Endometrium (tissue), 2 donors: ENCODE measurements around the gene CC2D1A.

Experiments
- FAIRE-seq: peaks from 2 replicates; lab custom pipeline; 2012; peaks lifted over from hg19 to GRCh38; lab: Jason Lieb, UNC
- donor health status: control.
- donor health status: control.

Gene CC2D1A

GRCh38 chr19:13877303-13877702 is 28.7 kb upstream of the CC2D1A start:
- no peak for FAIRE-seq

- peak; percentile 87 for FAIRE-seq
Measured at GRCh38 chr19:13880059-13881043, 25.6 kb upstream of the CC2D1A start.

- FAIRE-seq: no peak
Measured at GRCh38 chr19:13881251-13881691, 24.7 kb upstream of the CC2D1A start.

GRCh38 chr19:13881692-13882418 is 24.1 kb upstream of the CC2D1A start:
- no peak for FAIRE-seq

GRCh38 chr19:13882419-13882795 is 23.6 kb upstream of the CC2D1A start:
- FAIRE-seq: no peak

GRCh38 chr19:13882836-13883235 is 23.2 kb upstream of the CC2D1A start:
- no peak for FAIRE-seq

- FAIRE-seq: no peak
Measured at GRCh38 chr19:13883516-13884064, 22.4 kb upstream of the CC2D1A start.

- FAIRE-seq: no peak
Measured at GRCh38 chr19:13884726-13885591, 21.0 kb upstream of the CC2D1A start.

- FAIRE-seq: no peak
Measured at GRCh38 chr19:13885826-13886365, 20.1 kb upstream of the CC2D1A start.

GRCh38 chr19:13887018-13887436 is 19.0 kb upstream of the CC2D1A start:
- FAIRE-seq: no peak

- FAIRE-seq: no peak
Measured at GRCh38 chr19:13887517-13887916, 18.5 kb upstream of the CC2D1A start.

GRCh38 chr19:13888281-13888680 is 17.7 kb upstream of the CC2D1A start:
- FAIRE-seq: no peak

GRCh38 chr19:13890136-13890535 is 15.9 kb upstream of the CC2D1A start:
- FAIRE-seq: no peak

GRCh38 chr19:13892870-13893269 is 13.1 kb upstream of the CC2D1A start:
- no peak for FAIRE-seq

- FAIRE-seq: no peak
Measured at GRCh38 chr19:13894552-13894951, 11.4 kb upstream of the CC2D1A start.

GRCh38 chr19:13896227-13896626 is 9.8 kb upstream of the CC2D1A start:
- peak; percentile 21 for FAIRE-seq

GRCh38 chr19:13899393-13899792 is 6.6 kb upstream of the CC2D1A start:
- FAIRE-seq: no peak

- no peak for FAIRE-seq
Measured at GRCh38 chr19:13899912-13900584, 6.0 kb upstream of the CC2D1A start.

GRCh38 chr19:13902993-13903555 is 2.9 kb upstream of the CC2D1A start:
- no peak for FAIRE-seq

GRCh38 chr19:13906521-13906904 is 512 bp downstream of the CC2D1A start:
- FAIRE-seq: no peak

GRCh38 chr19:13906910-13907309 is 909 bp downstream of the CC2D1A start:
- no peak for FAIRE-seq
